ENCODE measurements around the gene STK10. TPM values are rescaled to one million over a fixed set of nuclear protein-coding genes. Genes with fewer than 3 reads are reported as not detected.

The STK10 gene
- polyA plus RNA-seq, 1 donor (not counting 4 experiments of a cell fraction or from before 2014, with no cell fraction given), result 19.8 TPM

- no peaks in the 10 kb centered on the region for H3K9me3 ChIP-seq (ENCODE audit: control insufficient read depth, low read depth, low read length)
- dilution Hi-C loops (cut with MboI; ENCODE audit: extremely low pct_ligation_motif_present, low sequenced_read_pairs), result no loop called here
These were observed 17.7 kb downstream of the STK10 start for GRCh38 chr5:172170251-172170701.

GRCh38 chr5:172169216-172169615 is 18.8 kb downstream of the STK10 start:
- Histone ChIP-seq H3K27ac (ENCODE audit: control insufficient read depth, insufficient read depth, low read length) (no peak overlapping the region), H3K27me3 (ENCODE audit: control insufficient read depth, extremely low read depth, insufficient read depth, low read length) (no peaks in the 10 kb centered on the region), H3K4me2 (ENCODE audit: control insufficient read depth, extremely low read depth, insufficient read depth, low read depth, low read length) (no peak overlapping the region), H3K9ac (ENCODE audit: control insufficient read depth, extremely low read depth, insufficient read depth, low read length) (no peak overlapping the region), H3K36me3 (ENCODE audit: control insufficient read depth in 2 of 2, extremely low read depth in 1 of 2, insufficient read depth in 2 of 2, low read length in 2 of 2) (peaks cover 8% of the 10 kb centered on the region in 2 experiments), H3K4me3 (ENCODE audit: control insufficient read depth in 2 of 3, extremely low read depth in 1 of 3, insufficient read depth in 2 of 3, low read depth in 1 of 3, low read length in 3 of 3) (no peak overlapping the region), H2AFZ (ENCODE audit: control insufficient read depth, low read length) (no peak overlapping the region), H4K20me1 (ENCODE audit: control insufficient read depth, extremely low read depth, insufficient read depth, low read length) (peaks cover 25% of the 10 kb centered on the region), H3K79me2 (ENCODE audit: control insufficient read depth, insufficient read depth, low read length) (peaks cover 68% of the 10 kb centered on the region), H3K9me1 (ENCODE audit: control insufficient read depth, extremely low read depth, insufficient read depth, low read length) (peaks cover 6% of the 10 kb centered on the region), H3K9me3 (ENCODE audit: control insufficient read depth, low read depth, low read length) (no peaks in the 10 kb centered on the region), H3K4me1 (ENCODE audit: control insufficient read depth, extremely low read depth, insufficient read depth, low read length) (peaks cover 25% of the 10 kb centered on the region)
- TF ChIP-seq EZH2 (IDR thresholded peaks at IDR 0.05; ENCODE audit: low read length), result no peak
- TF ChIP-seq CTCF (optimal IDR thresholded peaks at IDR 0.05 in 1 of 3, IDR thresholded peaks at IDR 0.05 in 1 of 3, conservative IDR thresholded peaks at IDR 0.05 in 1 of 3; ENCODE audit: extremely low read depth in 1 of 3, insufficient read depth in 2 of 3, low read length in 3 of 3), result no peak
- dilution Hi-C loops (cut with MboI; ENCODE audit: extremely low pct_ligation_motif_present, low sequenced_read_pairs), result no loop called here
- FAIRE-seq, result no peak
- DNase-seq (ENCODE audit: low read depth, low spot score), result no peak

More at GRCh38 chr5:172170251-172170701, 17.7 kb downstream of the STK10 start:
- H2AFZ ChIP-seq (ENCODE audit: control insufficient read depth, low read length), result no peak overlapping the region
- H4K20me1 ChIP-seq (ENCODE audit: control insufficient read depth, extremely low read depth, insufficient read depth, low read length), result peaks cover 25% of the 10 kb centered on the region
- H3K27me3 ChIP-seq (ENCODE audit: control insufficient read depth, extremely low read depth, insufficient read depth, low read length), result no peaks in the 10 kb centered on the region
- DNase-seq (ENCODE audit: low read depth, low spot score), result no peak
- H3K4me1 ChIP-seq (ENCODE audit: control insufficient read depth, extremely low read depth, insufficient read depth, low read length), result peaks cover 34% of the 10 kb centered on the region
- no peak overlapping the region for H3K4me3 ChIP-seq (ENCODE audit: control insufficient read depth in 2 of 3, extremely low read depth in 1 of 3, insufficient read depth in 2 of 3, low read depth in 1 of 3, low read length in 3 of 3)
- H3K9me1 ChIP-seq (ENCODE audit: control insufficient read depth, extremely low read depth, insufficient read depth, low read length), result peaks cover 6% of the 10 kb centered on the region
- H3K4me2 ChIP-seq (ENCODE audit: control insufficient read depth, extremely low read depth, insufficient read depth, low read depth, low read length), result no peak overlapping the region
- TF ChIP-seq CTCF (optimal IDR thresholded peaks at IDR 0.05 in 1 of 3, IDR thresholded peaks at IDR 0.05 in 1 of 3, conservative IDR thresholded peaks at IDR 0.05 in 1 of 3; ENCODE audit: extremely low read depth in 1 of 3, insufficient read depth in 2 of 3, low read length in 3 of 3) (no peak), EZH2 (IDR thresholded peaks at IDR 0.05; ENCODE audit: low read length) (no peak)
- H3K36me3 ChIP-seq (ENCODE audit: control insufficient read depth in 2 of 2, extremely low read depth in 1 of 2, insufficient read depth in 2 of 2, low read length in 2 of 2), result peaks cover 4 to 8% of the 10 kb centered on the region in 2 experiments
- H3K79me2 ChIP-seq (ENCODE audit: control insufficient read depth, insufficient read depth, low read length), result peaks cover 66% of the 10 kb centered on the region
- no peak overlapping the region for H3K27ac ChIP-seq (ENCODE audit: control insufficient read depth, insufficient read depth, low read length)
- no peak overlapping the region for H3K9ac ChIP-seq (ENCODE audit: control insufficient read depth, extremely low read depth, insufficient read depth, low read length)
- no peak for FAIRE-seq
